Measurements from ENCODE around the gene ZNF678. TPM values are rescaled to one million over a fixed set of nuclear protein-coding genes. Genes with fewer than 3 reads are reported as not detected.
"Not testable (repeated sequence)": the region's sequence is repeated elsewhere in the genome, so short reads cannot be mapped to it uniquely, and the experiment has no call there.

The ZNF678 gene
- total RNA-seq, 1 donor from 2014 or later: 63.8 TPM

DNA sequence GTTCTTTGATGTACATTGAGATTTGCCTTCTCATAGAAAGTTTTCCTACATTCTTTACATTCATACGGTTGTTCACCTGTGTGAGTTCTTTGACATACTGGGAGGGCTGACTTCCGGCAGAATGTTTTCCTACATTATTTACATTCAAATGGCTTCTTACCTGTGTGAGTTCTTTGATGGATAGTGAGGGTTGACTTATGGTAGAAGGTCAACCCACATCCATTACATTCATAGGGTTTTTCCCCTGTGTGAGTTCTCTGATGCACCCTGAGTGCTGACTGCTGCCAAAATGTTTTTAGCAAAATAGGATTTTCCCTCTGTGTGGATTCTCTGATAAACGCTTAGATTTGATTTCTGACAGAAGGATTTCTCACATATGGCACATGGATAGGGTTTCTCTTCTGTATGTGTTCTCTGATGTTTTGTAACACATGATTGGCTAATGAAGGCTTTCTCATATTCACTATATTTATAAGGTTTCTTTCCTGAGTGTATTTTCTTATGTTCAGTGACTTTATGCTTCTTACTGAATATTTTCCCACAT is 134.0 kb downstream of the ZNF678 start:
- Histone ChIP-seq H3K4me1 (no peaks in the 10 kb centered on the region), H3K36me3 (no peaks in the 10 kb centered on the region), H3K9ac (no peak overlapping the region), H3K4me3 (no peak overlapping the region), H4K20me1 (ENCODE audit: low read depth) (no peaks in the 10 kb centered on the region), H3K9me3 (ENCODE audit: low read depth) (peaks cover 6% of the 10 kb centered on the region), H3K79me2 (ENCODE audit: low read depth) (no peaks in the 10 kb centered on the region), H3K27me3 (no peaks in the 10 kb centered on the region), H3K4me2 (no peak overlapping the region), H3K27ac (no peak overlapping the region), H3F3A (ENCODE audit: low read depth) (no peaks in the 10 kb centered on the region), H2AFZ (replicated peaks) (no peak overlapping the region)
- Mint-ChIP-seq H3K4me3 (no peak overlapping the region), H3K27me3 (ENCODE audit: insufficient read depth, low read depth) (peaks cover 10% of the 10 kb centered on the region), H3K4me1 (no peaks in the 10 kb centered on the region), H3K36me3 (no peaks in the 10 kb centered on the region), H3K27ac (no peak overlapping the region), H3K9me3 (peaks cover 24% of the 10 kb centered on the region)
- TF ChIP-seq, protein P1, sequence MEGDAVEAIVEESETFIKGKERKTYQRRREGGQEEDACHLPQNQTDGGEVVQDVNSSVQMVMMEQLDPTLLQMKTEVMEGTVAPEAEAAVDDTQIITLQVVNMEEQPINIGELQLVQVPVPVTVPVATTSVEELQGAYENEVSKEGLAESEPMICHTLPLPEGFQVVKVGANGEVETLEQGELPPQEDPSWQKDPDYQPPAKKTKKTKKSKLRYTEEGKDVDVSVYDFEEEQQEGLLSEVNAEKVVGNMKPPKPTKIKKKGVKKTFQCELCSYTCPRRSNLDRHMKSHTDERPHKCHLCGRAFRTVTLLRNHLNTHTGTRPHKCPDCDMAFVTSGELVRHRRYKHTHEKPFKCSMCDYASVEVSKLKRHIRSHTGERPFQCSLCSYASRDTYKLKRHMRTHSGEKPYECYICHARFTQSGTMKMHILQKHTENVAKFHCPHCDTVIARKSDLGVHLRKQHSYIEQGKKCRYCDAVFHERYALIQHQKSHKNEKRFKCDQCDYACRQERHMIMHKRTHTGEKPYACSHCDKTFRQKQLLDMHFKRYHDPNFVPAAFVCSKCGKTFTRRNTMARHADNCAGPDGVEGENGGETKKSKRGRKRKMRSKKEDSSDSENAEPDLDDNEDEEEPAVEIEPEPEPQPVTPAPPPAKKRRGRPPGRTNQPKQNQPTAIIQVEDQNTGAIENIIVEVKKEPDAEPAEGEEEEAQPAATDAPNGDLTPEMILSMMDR (IDR thresholded peaks at IDR 0.05): no peak
- TF ChIP-seq EZH2phosphoT487 (IDR thresholded peaks at IDR 0.05) (no peak), EZH2 (IDR thresholded peaks at IDR 0.05) (no peak)
- DNase-seq (ENCODE audit: low spot score): no peak

DNA sequence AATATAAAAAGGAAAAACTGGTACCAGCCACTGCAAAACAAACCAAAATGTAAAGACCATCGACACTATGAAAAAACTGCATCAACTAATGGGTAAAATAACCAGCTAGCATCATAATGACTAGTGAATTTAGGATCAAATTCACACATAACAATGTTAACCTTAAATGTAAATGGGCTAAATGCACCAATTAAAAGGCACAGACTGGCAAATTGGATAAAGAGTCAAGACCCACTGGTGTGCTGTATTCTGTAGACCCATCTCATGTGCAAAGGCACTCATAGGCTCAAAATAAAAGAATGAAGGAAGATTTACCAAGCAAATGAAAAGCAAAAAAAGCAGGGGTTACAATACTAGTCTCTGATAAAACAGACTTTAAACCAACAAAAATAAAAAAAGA is 138.3 kb downstream of the ZNF678 start:
- H3K9me3 Mint-ChIP-seq: peaks cover 34% of the 10 kb centered on the region
- not testable (repeated sequence) for H3K27me3 ChIP-seq; H3F3A ChIP-seq (ENCODE audit: low read depth); H3K4me2 ChIP-seq; DNase-seq (ENCODE audit: low spot score); H3K27ac ChIP-seq; H3K36me3 Mint-ChIP-seq; H4K20me1 ChIP-seq (ENCODE audit: low read depth); H3K9me3 ChIP-seq (ENCODE audit: low read depth); H3K27ac Mint-ChIP-seq; H3K4me1 Mint-ChIP-seq; H3K27me3 Mint-ChIP-seq (ENCODE audit: insufficient read depth, low read depth); H3K4me3 ChIP-seq; H3K79me2 ChIP-seq (ENCODE audit: low read depth); H3K9ac ChIP-seq; H3K36me3 ChIP-seq; H3K4me3 Mint-ChIP-seq; H2AFZ ChIP-seq (replicated peaks); H3K4me1 ChIP-seq

DNA sequence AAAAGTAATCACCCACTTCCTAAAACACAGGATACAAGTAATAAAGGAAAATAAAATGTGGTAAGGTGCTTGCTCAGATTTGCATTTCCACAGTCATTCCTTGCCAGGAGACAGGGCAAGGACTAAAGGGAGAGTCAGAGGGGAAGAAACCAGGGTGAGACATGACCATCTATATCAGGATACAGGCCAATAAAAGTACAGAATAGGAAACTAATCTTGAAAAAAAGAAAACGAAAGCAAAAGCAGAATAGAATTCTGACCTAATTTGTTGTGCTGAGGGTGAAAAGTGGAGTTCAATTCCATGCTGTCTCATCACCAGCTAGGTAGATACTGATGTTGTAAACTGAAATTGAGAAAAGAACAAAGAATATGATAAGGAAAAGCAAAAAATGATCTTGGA is 144.5 kb downstream of the ZNF678 start:
- H3F3A ChIP-seq (ENCODE audit: low read depth): no peaks in the 10 kb centered on the region
- Mint-ChIP-seq H3K4me3 (no peak overlapping the region), H3K27me3 (ENCODE audit: insufficient read depth, low read depth) (peaks cover 3% of the 10 kb centered on the region), H3K36me3 (no peaks in the 10 kb centered on the region), H3K27ac (no peak overlapping the region), H3K4me1 (no peaks in the 10 kb centered on the region), H3K9me3 (peaks cover 38% of the 10 kb centered on the region)
- no peaks in the 10 kb centered on the region for H3K36me3 ChIP-seq
- H3K79me2 ChIP-seq (ENCODE audit: low read depth): no peaks in the 10 kb centered on the region
- TF ChIP-seq EZH2phosphoT487 (IDR thresholded peaks at IDR 0.05): no peak
- no peak for TF ChIP-seq EZH2 (IDR thresholded peaks at IDR 0.05)
- TF ChIP-seq, protein P1 (IDR thresholded peaks at IDR 0.05): no peak
- no peak for DNase-seq (ENCODE audit: low spot score)
- no peaks in the 10 kb centered on the region for H3K4me1 ChIP-seq
- H3K9me3 ChIP-seq (ENCODE audit: low read depth): peaks cover 11% of the 10 kb centered on the region
- H2AFZ ChIP-seq (replicated peaks): no peak overlapping the region
- H3K4me3 ChIP-seq: no peak overlapping the region
- no peak overlapping the region for H3K4me2 ChIP-seq
- no peaks in the 10 kb centered on the region for H4K20me1 ChIP-seq (ENCODE audit: low read depth)
- no peak overlapping the region for H3K27ac ChIP-seq
- no peaks in the 10 kb centered on the region for H3K27me3 ChIP-seq
- H3K9ac ChIP-seq: no peak overlapping the region

DNA sequence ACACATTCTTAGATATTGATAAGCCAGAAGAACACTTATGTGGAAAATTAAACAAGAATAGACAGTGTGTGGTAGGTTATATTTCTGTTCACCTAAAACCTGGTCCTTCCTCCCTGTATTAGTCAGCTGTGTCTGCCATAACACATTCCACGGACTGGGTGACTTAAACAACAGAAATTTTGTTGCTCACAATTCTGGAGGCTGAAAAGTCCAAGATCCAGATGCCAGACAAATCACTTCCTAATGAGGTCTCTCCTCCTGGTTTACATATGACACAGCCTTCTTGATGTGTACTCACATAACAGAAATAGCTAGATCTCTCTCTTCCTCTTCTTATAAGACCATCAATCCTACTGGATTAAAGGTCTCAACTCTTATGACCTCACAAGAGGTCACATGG is 146.1 kb downstream of the ZNF678 start:
- no peak overlapping the region for H3K27ac Mint-ChIP-seq
- H3K4me3 Mint-ChIP-seq: no peak overlapping the region
- Histone ChIP-seq H3F3A (ENCODE audit: low read depth) (no peaks in the 10 kb centered on the region), H2AFZ (replicated peaks) (no peak overlapping the region), H3K9me3 (ENCODE audit: low read depth) (peaks cover 11% of the 10 kb centered on the region), H3K27me3 (no peaks in the 10 kb centered on the region), H3K79me2 (ENCODE audit: low read depth) (no peaks in the 10 kb centered on the region), H3K4me3 (no peak overlapping the region), H3K4me2 (no peak overlapping the region), H3K4me1 (no peaks in the 10 kb centered on the region), H4K20me1 (ENCODE audit: low read depth) (no peaks in the 10 kb centered on the region), H3K36me3 (no peaks in the 10 kb centered on the region), H3K27ac (no peak overlapping the region), H3K9ac (no peak overlapping the region)
- no peak for TF ChIP-seq EZH2 (IDR thresholded peaks at IDR 0.05)
- no peak for TF ChIP-seq EZH2phosphoT487 (IDR thresholded peaks at IDR 0.05)
- TF ChIP-seq, protein P1 (IDR thresholded peaks at IDR 0.05): no peak
- no peaks in the 10 kb centered on the region for H3K36me3 Mint-ChIP-seq
- H3K9me3 Mint-ChIP-seq: peaks cover 32% of the 10 kb centered on the region
- DNase-seq (ENCODE audit: low spot score): no peak
- H3K4me1 Mint-ChIP-seq: no peaks in the 10 kb centered on the region
- peaks cover 8% of the 10 kb centered on the region for H3K27me3 Mint-ChIP-seq (ENCODE audit: insufficient read depth, low read depth)

DNA sequence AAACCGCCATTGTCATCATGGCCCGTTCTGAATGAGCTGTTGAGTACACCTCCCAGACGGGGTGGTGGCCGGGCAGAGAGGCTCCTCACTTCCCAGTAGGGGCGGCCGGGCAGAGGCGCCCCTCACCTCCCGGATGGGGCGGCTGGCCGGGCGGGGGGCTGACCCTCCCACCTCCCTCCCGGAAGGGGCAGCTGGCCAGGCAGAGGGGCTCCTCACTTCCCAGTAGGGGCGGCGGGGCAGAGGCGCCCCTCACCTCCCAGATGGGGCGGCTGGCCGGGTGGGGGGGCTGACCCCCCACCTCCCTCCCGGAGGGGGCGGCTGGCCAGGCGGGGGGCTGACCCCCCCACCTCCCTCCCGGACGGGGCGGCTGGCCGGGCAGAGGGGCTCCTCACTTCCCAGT is 147.1 kb downstream of the ZNF678 start:
- not testable (repeated sequence) for H3K9ac ChIP-seq; H3K4me2 ChIP-seq; H2AFZ ChIP-seq (replicated peaks); H3K36me3 Mint-ChIP-seq; H4K20me1 ChIP-seq (ENCODE audit: low read depth); H3K27ac ChIP-seq; H3K27ac Mint-ChIP-seq; H3K27me3 ChIP-seq; H3K4me3 Mint-ChIP-seq; H3F3A ChIP-seq (ENCODE audit: low read depth); H3K27me3 Mint-ChIP-seq (ENCODE audit: insufficient read depth, low read depth); H3K79me2 ChIP-seq (ENCODE audit: low read depth); H3K4me3 ChIP-seq; DNase-seq (ENCODE audit: low spot score); H3K4me1 ChIP-seq; H3K36me3 ChIP-seq; H3K4me1 Mint-ChIP-seq
- peaks cover 11% of the 10 kb centered on the region for H3K9me3 ChIP-seq (ENCODE audit: low read depth)
- H3K9me3 Mint-ChIP-seq: peaks cover 35% of the 10 kb centered on the region

Data from neural progenitor cell (in vitro differentiated cells).